Stimulated activated naive B cell treated with anti-CD40 and anti-IgM and Interleukin-4, amounts not matched to agents 10 μg/mL and 1 μg/mL and 100 μg/mL, for 72 hours (primary cell): ENCODE data around the gene TXLNB.
A peak's percentile ranks its signal among the peaks of the same experiment; 100 is the strongest.
"Not testable (repeated sequence)": the region's sequence is repeated elsewhere in the genome, so short reads cannot be mapped to it uniquely, and the experiment has no call there.

Experiments used
- ATAC-seq, 2 donors: fragments of 150-1000 bp; cut with Tn5 transposase; replicated peaks; 2 replicates each; pipeline ENCODE4 v1.10.0; 2021; ENCODE audit warnings: moderate library complexity in 1 of 2
- DNase-seq: peaks from one replicate; pipeline ENCODE4 v3.0.0; 2021
- H3K27ac Mint-ChIP-seq: one replicate; pipeline ENCODE4 v1.8.0; 2022; ENCODE audit warnings: mild to moderate bottlenecking, mixed read lengths
- H3K27me3 Mint-ChIP-seq, 2 donors: one replicate each; pipeline ENCODE4 v1.8.0; 2022; ENCODE audit warnings: mixed read lengths in 2 of 2
- H3K36me3 Mint-ChIP-seq, 2 donors: one replicate each; pipeline ENCODE4 v1.8.0; 2022; ENCODE audit warnings: mixed read lengths in 2 of 2, mild to moderate bottlenecking in 1 of 2
- H3K4me1 Mint-ChIP-seq, 2 donors: one replicate each; pipeline ENCODE4 v1.8.0; 2022; ENCODE audit warnings: mixed read lengths in 2 of 2, mild to moderate bottlenecking in 1 of 2
- H3K4me3 Mint-ChIP-seq, 2 donors: one replicate each; pipeline ENCODE4 v1.8.0; 2022; ENCODE audit warnings: mild to moderate bottlenecking in 2 of 2, mixed read lengths in 2 of 2, moderate library complexity in 1 of 2
- H3K9me3 Mint-ChIP-seq, 2 donors: one replicate each; pipeline ENCODE4 v1.8.0; 2022; ENCODE audit warnings: mixed read lengths in 2 of 2, mild to moderate bottlenecking in 1 of 2

TXLNB gene

DNA sequence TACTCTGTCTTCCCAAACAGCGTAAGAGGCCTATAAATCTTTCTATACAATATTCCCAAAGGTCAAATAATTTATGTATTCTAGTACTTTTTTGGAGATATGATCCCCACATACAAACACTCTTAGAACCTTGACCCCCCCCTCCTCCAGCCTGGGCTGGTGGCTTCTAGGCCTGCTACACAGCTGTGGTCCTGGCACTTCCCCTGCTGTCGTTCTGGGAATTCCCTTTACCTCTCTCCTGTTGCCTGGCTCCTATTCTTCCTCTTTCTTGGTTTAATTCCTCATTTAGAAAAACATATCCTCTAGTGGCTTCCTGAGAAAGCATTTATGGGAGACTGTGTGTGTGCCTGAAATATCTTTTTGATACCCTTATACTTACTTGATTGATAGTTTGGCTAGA is 4.1 kb upstream of the TXLNB start:
- Mint-ChIP-seq H3K36me3 (peaks cover 0 to 4% of the 10 kb centered on the region in 2 donors), H3K4me1 (peaks cover 35 to 61% of the 10 kb centered on the region in 2 donors), H3K27ac (peak overlapping the region; percentile 15), H3K27me3 (no peaks in the 10 kb centered on the region), H3K9me3 (no peaks in the 10 kb centered on the region), H3K4me3 (peak overlapping the region; percentile 27 to 35)
- DNase-seq (peak; percentile 11), ATAC-seq (peak; percentile 62 to 65)

DNA sequence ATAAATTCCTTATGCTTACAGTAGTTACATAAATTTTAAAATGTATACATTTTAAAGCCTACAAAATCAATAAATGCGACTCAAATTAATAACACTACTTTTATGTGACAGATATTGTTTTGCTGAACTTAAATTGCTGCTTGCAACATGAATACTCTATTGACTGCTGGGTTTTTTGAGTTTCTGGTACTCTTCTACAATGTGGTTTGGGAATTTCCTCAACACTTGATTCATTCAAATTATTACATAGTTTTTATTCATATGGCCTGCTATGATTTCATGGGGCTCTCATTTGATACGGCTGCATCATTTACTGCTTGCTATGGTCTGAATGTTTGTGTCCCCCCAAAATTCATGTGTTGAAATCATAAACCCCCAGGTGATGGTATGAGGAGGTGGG is 2.3 kb upstream of the TXLNB start:
- H3K9me3 Mint-ChIP-seq: no peaks in the 10 kb centered on the region
- peak overlapping the region; percentile 88 for H3K27ac Mint-ChIP-seq
- H3K4me3 Mint-ChIP-seq: peak overlapping the region; percentile 4 to 44
- peak in 1 of 2 donors; percentile 20 for ATAC-seq
- no peaks in the 10 kb centered on the region for H3K27me3 Mint-ChIP-seq
- peaks cover 38 to 72% of the 10 kb centered on the region in 2 donors for H3K4me1 Mint-ChIP-seq
- no peak for DNase-seq
- peaks cover 0 to 2% of the 10 kb centered on the region in 2 donors for H3K36me3 Mint-ChIP-seq

- H3K27me3 Mint-ChIP-seq, H3K36me3 Mint-ChIP-seq, DNase-seq, H3K9me3 Mint-ChIP-seq, H3K4me3 Mint-ChIP-seq, ATAC-seq: not testable (repeated sequence)
- H3K4me1 Mint-ChIP-seq: peaks cover 36 to 72% of the 10 kb centered on the region in 2 donors
- H3K27ac Mint-ChIP-seq: peak overlapping the region; percentile 79
These were observed 1.4 kb upstream of the TXLNB start for GRCh38 chr6:139293230-139293629.

- Mint-ChIP-seq H3K4me1 (peaks cover 29 to 66% of the 10 kb centered on the region in 2 donors), H3K27me3 (no peaks in the 10 kb centered on the region), H3K9me3 (no peaks in the 10 kb centered on the region), H3K4me3 (peak overlapping the region; percentile 73 to 79), H3K27ac (peak overlapping the region; percentile 95), H3K36me3 (peaks cover under 1 to 10% of the 10 kb centered on the region in 2 donors)
- DNase-seq (peak; percentile 24), ATAC-seq (peak; percentile 78 to 87)
These were observed 949 bp downstream of the TXLNB start for GRCh38 chr6:139290787-139291311.

DNA sequence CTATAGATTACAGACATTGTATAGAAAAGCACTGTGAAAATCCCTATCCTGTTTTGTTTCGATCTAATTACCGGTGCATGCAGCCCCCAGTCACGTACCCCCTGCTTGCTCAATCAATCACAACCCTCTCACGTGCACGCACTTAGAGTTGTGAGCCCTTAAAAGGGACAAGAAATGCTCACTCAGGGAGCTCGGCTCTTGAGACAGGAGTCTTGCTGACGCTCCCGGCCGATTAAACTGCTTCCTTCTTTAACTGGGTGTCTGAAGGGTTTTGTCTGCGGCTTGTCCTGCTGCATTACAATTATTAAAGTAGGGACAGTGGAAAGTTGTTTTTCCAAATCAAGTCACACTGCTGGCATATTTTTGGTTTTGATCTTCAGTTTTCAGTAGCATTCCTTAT is 2.6 kb downstream of the TXLNB start:
- ATAC-seq (no peak), DNase-seq (no peak)
- no peaks in the 10 kb centered on the region for H3K27me3 Mint-ChIP-seq
- H3K4me3 Mint-ChIP-seq: no peak overlapping the region
- H3K4me1 Mint-ChIP-seq: peaks cover 28 to 59% of the 10 kb centered on the region in 2 donors
- no peaks in the 10 kb centered on the region for H3K9me3 Mint-ChIP-seq
- H3K27ac Mint-ChIP-seq: no peak overlapping the region
- peaks cover 0 to 10% of the 10 kb centered on the region in 2 donors for H3K36me3 Mint-ChIP-seq

DNA sequence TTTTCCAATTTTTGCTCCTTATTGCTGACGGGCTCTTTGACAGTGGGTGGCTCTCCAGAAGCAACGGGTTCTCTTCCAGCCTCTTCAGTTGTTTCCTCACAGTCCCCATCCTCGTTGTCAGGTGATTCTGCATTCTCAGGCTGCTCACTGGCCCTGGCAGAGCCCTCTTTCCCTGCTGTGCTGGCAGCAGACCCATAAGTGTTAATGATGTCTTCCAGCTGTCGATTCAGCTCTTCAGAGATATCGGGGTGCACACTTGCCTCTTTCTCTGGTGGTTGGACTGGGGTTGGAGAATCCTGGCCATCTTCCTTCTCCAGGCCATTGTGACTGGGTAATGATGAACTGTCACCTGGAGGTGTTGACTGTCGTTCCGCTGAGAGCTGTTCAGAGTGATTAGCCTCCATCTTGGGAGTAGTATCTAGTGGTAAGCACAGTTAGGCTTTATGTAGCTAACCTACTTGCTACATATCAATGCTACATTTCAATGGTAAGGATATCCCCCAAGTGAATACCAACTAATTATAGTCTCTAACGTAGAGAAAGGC is 3.2 kb downstream of the TXLNB start:
- H3K27ac Mint-ChIP-seq: peak overlapping the region; percentile 25
- peaks cover 26 to 56% of the 10 kb centered on the region in 2 donors for H3K4me1 Mint-ChIP-seq

DNA sequence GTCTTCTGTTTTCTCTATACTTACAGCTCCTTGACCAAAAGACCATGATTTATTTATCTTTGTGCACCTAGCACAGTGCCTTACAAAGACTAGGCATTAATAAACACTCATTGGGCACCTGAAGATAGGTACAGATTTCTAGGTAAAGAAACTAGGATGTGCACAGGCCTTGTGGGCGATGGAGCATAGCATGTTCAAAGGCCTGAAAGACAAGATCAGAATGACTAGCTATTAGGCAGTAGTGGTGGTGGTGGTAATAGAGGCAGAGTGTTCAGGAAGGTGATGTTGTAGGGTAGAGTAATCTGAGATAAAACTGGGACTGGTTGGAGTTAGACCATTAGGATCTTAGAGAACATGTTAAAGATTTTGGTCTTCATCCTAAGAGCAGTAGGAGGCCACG is 3.9 kb downstream of the TXLNB start:
- Mint-ChIP-seq H3K27ac (peak overlapping the region; percentile 59), H3K36me3 (peaks cover under 1 to 11% of the 10 kb centered on the region in 2 donors), H3K4me3 (no peak overlapping the region), H3K9me3 (no peaks in the 10 kb centered on the region), H3K27me3 (no peaks in the 10 kb centered on the region), H3K4me1 (peaks cover 23 to 51% of the 10 kb centered on the region in 2 donors)
- ATAC-seq: peak; percentile 31 to 37
- DNase-seq: no peak

More for the DNA sequence above, 3.2 kb downstream of the TXLNB start:
- Mint-ChIP-seq H3K27me3 (no peaks in the 10 kb centered on the region), H3K4me3 (no peak overlapping the region), H3K36me3 (peaks cover 0 to 10% of the 10 kb centered on the region in 2 donors), H3K9me3 (no peaks in the 10 kb centered on the region)
- ATAC-seq: no peak
- DNase-seq: no peak

- ATAC-seq, H3K9me3 Mint-ChIP-seq, H3K27me3 Mint-ChIP-seq, DNase-seq, H3K4me3 Mint-ChIP-seq: not testable (repeated sequence)
- peaks cover 12 to 40% of the 10 kb centered on the region in 2 donors for H3K4me1 Mint-ChIP-seq
- H3K36me3 Mint-ChIP-seq: peaks cover 3 to 14% of the 10 kb centered on the region in 2 donors
- H3K27ac Mint-ChIP-seq: peak overlapping the region; percentile 25
These were observed 5.4 kb downstream of the TXLNB start for GRCh38 chr6:139286438-139286837.

- H3K4me1 Mint-ChIP-seq: peaks cover 12 to 31% of the 10 kb centered on the region in 2 donors
These were observed 6.2 kb downstream of the TXLNB start for GRCh38 chr6:139285590-139285989.

GRCh38 chr6:139284789-139285188 is 7.0 kb downstream of the TXLNB start:
- H3K36me3 Mint-ChIP-seq: peaks cover 3 to 14% of the 10 kb centered on the region in 2 donors
- H3K27ac Mint-ChIP-seq: no peak overlapping the region
- no peaks in the 10 kb centered on the region for H3K9me3 Mint-ChIP-seq
- DNase-seq: no peak
- H3K27me3 Mint-ChIP-seq: no peaks in the 10 kb centered on the region
- no peak overlapping the region for H3K4me3 Mint-ChIP-seq
- no peak for ATAC-seq
- peaks cover 13 to 30% of the 10 kb centered on the region in 2 donors for H3K4me1 Mint-ChIP-seq

More at GRCh38 chr6:139285590-139285989, 6.2 kb downstream of the TXLNB start:
- H3K36me3 Mint-ChIP-seq: peaks cover 3 to 14% of the 10 kb centered on the region in 2 donors
- H3K27ac Mint-ChIP-seq: no peak overlapping the region
- H3K9me3 Mint-ChIP-seq: no peaks in the 10 kb centered on the region
- H3K4me3 Mint-ChIP-seq: no peak overlapping the region
- DNase-seq (no peak), ATAC-seq (no peak)
- H3K27me3 Mint-ChIP-seq: no peaks in the 10 kb centered on the region

DNA sequence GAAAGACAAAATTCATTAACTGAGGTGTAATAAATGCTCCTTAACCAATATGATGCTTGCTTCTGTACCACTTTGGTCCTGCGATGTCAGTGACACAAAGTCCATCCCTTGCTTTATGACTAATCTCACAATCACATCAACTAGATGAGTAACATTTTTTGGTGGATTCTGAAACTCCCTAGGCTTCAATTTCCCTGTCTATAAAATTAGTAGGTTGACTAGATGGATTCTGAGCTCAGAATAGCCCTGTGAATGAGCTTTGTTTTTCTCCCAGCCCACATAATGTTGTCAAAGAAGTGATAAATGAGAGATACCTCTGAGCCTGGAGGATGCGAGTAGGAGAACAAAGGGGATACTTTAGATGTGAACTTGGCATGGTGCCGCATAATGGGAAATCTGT is 9.1 kb downstream of the TXLNB start:
- Mint-ChIP-seq H3K4me3 (no peak overlapping the region), H3K36me3 (peaks cover 3 to 4% of the 10 kb centered on the region in 2 donors), H3K27me3 (no peaks in the 10 kb centered on the region), H3K9me3 (no peaks in the 10 kb centered on the region), H3K4me1 (peaks cover 16 to 38% of the 10 kb centered on the region in 2 donors), H3K27ac (no peak overlapping the region)
- DNase-seq (no peak), ATAC-seq (no peak)

GRCh38 chr6:139278190-139278589 is 13.6 kb downstream of the TXLNB start:
- DNase-seq (no peak), ATAC-seq (no peak)
- H3K4me1 Mint-ChIP-seq: peaks cover 21 to 57% of the 10 kb centered on the region in 2 donors
- H3K27me3 Mint-ChIP-seq: no peaks in the 10 kb centered on the region
- peak overlapping the region; percentile 65 for H3K27ac Mint-ChIP-seq
- peak overlapping the region in 1 of 2 donors; percentile 25 for H3K4me3 Mint-ChIP-seq
- H3K9me3 Mint-ChIP-seq: peaks cover 0 to 3% of the 10 kb centered on the region in 2 donors
- peaks cover 6 to 8% of the 10 kb centered on the region in 2 donors for H3K36me3 Mint-ChIP-seq

- no peak overlapping the region for H3K4me3 Mint-ChIP-seq
- DNase-seq (no peak), ATAC-seq (no peak)
- peaks cover 0 to 3% of the 10 kb centered on the region in 2 donors for H3K9me3 Mint-ChIP-seq
- no peaks in the 10 kb centered on the region for H3K27me3 Mint-ChIP-seq
- H3K4me1 Mint-ChIP-seq: peaks cover 22 to 59% of the 10 kb centered on the region in 2 donors
- peak overlapping the region; percentile 71 for H3K27ac Mint-ChIP-seq
- H3K36me3 Mint-ChIP-seq: peaks cover 3 to 5% of the 10 kb centered on the region in 2 donors
These were observed 14.2 kb downstream of the TXLNB start for GRCh38 chr6:139277587-139277986.

GRCh38 chr6:139277161-139277560 is 14.6 kb downstream of the TXLNB start:
- ATAC-seq (no peak), DNase-seq (no peak)
- Mint-ChIP-seq H3K27ac (peak overlapping the region; percentile 71), H3K9me3 (peaks cover 0 to 3% of the 10 kb centered on the region in 2 donors), H3K36me3 (peaks cover 3 to 5% of the 10 kb centered on the region in 2 donors), H3K4me1 (peaks cover 22 to 59% of the 10 kb centered on the region in 2 donors), H3K4me3 (no peak overlapping the region), H3K27me3 (no peaks in the 10 kb centered on the region)
